Fibroblast of skin of abdomen (primary cell): ENCODE data around the gene DGCR6. TPM values are rescaled to one million over a fixed set of nuclear protein-coding genes. Genes with fewer than 3 reads are reported as not detected.
"Not testable (repeated sequence)": the region's sequence is repeated elsewhere in the genome, so short reads cannot be mapped to it uniquely, and the experiment has no call there.

Experiments
- DNase-seq: peaks from one replicate; pipeline ENCODE4 v3.0.0-alpha.2; 2013
- polyA plus RNA-seq, 2 experiments: library from polyadenylated mRNA; unstranded; fragments of 120-200 nt; gene quantifications; one replicate each; pipeline ENCODE4 v1.2.1, GENCODE V29; 2013; ENCODE audit not compliant: insufficient read length in 2 of 2

DGCR6 gene
- polyA plus RNA-seq (2013, experiment 1 of 2; ENCODE audit: insufficient read length) = 4.5 TPM
- 5.2 TPM for polyA plus RNA-seq (2013, experiment 2 of 2; ENCODE audit: insufficient read length)

DNA sequence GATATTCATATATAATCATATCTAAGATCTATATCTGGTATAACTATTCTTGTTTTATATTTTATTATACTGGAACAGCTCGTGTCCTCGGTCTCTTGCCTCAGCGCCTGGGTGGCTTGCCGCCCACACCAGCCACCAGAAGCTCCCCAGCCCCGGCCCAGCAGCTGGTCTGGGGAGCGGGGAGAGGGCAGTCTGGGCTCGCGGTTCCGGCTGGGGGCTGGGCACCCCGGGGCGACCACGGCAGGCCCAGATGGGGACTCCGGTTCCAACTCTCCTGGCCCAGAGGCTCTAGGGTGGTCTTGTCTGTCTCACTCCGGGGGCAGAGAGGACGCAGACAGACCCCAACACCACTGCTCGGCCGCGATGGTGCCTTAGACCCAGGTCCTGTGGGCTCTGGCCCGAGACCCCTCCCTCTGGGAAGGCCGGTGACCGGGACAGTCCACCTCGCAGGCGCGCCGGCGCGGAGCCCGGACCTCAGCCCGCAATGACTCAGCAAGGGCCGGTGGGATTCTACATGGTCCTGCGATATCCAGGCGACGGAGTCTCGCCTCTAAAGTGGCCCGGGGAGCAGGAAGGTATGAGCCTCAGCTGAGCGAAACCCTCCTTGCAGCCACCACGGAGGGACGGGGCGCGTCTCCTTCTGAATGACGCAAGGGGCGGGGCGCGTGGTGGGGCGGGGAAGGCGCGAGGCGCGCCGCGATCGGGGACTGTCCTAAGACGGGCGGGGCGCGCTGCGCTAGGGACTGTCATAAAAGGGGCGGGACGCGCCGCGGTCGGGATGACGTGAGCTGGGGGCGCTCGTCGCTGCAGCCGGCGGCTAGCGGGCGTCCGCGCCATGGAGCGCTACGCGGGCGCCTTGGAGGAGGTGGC is at the start of gene DGCR6:
TSS of gene DGCR6 (plus strand) at position 781 of the 870 bp plus-strand sequence. CDS start at position 836, 55 bp downstream.
- DNase-seq = no peak

DNA sequence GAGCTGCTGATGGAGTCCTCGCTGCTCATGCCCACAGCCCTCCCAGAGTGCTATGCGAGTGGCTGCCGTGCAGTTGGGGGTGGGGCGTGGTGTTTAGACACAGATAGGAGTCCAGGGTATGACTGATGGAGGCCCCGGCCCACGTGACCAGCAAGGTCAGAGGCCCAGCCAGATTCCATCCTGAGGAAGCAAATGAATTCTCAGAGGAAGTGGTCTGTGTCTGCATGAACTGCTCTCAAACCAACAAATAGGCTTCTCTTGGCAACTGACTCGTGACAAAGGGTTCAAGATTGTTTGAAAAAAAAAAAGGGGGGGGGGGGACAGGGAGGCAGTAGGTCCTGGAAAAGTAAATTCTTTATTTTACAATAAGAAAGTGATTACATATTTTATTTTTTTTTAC is 46.8 kb upstream of the DGCR6 start:
- not testable (repeated sequence) for DNase-seq

DNA sequence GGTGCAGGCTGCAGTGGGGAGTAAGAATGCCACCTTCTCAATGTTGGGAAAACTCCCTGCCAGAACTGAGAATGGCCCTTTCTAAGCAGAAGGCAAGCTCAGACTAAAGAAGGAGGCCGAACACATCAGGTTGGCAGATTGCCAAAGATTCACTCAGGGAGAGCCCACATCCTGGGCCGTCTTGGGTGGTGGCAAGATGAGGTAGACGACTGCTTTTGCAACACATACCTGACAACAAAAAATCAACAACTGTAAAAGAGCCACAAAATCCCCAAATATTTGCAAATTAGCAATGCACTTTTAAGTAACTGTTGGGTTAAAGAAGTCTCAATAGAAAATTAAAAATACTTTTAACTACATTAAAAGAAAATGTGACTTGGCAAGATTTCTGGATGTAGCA is 24.9 kb upstream of the DGCR6 start:
- not testable (repeated sequence) for DNase-seq

DNA sequence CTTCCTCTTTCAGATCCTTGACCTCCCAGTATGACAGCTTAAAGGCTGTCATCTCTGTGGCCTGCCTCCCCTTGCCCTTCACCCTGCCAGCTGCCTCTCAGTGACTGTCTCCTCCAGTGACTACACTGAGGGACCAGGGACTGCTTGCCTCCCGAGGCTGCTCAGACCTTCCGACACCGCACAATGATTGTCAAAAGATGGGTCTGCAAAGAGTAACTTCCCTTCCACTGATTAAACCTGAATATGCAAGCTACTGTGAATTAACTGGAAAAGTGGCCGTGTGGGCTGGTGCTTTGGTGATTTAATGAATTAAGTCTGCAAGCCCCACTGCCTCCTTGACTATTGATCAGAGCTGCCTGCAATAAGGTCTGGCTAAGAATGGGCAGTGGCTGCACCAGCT is 21.7 kb upstream of the DGCR6 start:
- not testable (repeated sequence) for DNase-seq

DNA sequence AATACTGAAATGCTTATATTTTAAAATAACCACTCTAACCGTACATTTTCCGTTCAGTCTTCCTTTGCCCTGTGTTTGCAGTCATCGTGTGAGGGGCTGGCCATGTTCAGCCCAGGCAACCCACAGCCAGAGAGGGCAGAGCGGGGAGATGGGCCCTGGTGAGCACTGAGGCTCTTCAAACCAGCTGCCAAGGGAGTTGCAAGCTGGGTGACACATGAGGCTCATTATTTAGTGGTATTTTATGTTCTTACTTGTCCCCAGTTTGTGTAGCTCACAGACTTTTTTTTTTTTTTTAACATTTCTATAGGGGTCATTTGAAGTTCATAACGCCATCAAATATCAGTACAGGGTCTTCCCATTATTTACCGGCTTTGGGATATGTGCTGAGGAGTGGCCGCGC is 18.0 kb upstream of the DGCR6 start:
- DNase-seq = no peak

DNA sequence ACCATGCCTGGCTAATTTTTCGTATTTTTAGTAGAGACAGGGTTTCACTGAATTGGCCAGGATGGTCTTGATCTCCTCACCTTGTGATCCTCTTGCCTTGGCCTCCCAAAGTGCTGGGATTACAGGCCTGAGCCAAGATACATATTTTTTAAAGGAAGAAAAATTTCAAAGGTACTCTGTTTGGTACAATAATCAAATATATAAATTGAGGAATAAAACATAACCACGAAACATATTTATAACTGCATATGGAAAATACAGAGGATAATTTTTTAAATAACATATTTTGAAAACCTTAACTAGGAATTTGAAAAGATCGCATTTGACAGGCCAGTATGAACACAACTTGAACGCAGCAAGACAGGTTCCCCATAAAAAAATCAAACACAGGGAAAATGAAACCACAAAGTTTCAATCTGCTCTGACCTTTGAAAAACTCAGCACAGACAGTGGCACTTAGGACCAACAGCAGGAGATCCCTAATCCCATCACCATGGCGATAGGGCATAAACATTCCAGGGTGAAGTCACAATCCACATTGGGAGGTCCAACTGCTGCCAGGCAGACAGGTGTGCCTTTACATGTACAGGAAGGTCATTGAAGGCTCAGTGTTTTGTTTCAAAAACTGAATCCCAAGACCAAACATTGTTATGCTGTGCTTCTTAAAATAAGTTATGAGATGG is 15.5 kb upstream of the DGCR6 start:
- not testable (repeated sequence) for DNase-seq

DNA sequence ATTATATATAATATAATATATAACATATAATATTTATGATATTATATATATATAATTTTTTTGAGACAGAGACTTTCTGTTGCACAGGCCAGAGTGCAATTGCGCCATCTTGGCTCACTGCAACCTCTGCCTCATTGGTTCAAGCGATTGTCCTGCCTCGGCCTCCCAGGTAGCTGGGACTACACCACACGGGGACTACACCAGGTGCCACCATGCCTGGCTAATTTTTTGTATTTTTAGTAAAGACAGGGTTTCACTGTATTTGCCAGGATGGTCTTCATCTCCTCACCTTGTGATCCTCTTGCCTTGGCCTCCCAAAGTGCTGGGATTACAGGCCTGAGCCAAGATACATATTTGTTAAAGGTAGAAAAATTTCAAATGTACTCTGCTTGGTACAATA is 12.3 kb upstream of the DGCR6 start:
- DNase-seq = not testable (repeated sequence)

DNA sequence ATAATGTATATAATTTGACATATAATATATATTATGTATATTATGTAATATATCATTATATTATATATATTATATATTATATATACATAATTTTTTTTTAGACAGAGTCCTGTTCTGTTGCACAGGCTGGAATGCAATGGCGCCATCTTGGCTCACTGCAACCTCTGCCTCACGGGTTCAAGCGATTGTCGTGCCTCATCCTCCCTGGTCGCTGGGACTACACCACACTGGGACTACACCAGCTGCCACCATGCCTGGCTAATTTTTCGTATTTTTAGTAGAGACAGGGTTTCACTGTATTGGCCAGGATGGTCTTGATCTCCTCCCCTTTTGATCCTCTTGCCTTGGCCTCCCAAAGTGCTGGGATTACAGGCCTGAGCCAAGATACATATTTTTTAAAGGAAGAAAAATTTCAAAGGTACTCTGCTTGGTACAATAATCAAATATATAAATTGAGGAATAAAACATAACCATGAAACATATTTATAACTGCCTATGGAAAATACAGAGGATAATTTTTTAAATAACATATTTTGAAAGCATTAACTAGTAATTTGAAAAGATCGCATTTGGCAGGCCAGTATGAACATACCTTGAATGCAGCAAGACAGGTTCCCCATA is 10.0 kb upstream of the DGCR6 start:
- not testable (repeated sequence) for DNase-seq

DNA sequence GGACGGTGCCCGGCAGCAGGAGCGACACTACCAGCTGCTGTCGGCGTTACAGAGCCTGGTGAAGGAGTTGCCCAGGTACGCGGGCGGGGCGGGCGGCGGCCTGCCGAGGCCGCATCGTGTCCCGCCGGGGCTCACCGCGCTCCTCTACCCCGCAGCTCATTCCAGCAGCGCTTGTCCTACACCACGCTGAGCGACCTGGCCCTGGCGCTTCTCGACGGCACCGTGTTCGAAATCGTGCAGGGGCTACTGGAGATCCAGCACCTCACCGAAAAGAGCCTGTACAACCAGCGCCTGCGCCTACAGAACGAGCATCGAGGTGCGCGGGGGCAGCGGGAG is 258 bp downstream of the DGCR6 start:
- not testable (repeated sequence) for DNase-seq

DNA sequence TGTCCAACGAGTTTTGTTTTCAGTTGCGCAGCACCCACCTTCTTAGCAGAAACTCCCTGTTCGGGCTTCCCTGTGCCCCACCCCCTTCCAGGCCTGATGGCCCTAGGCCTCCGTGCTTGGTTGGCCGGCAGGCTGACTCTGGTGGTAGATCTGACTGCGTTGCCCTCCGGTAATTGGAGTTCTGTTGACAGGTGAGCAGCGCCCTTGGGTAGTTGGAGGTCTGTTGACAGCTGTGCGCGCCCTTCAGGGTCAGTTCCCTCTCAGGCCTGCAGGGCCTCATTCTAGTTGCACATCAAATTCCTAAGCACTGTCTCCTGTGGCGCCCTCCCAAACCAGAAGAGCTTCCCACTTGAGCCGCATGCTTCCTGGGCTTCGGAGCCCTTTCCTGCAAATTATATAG is 776 bp downstream of the DGCR6 start:
- DNase-seq = no peak

DNA sequence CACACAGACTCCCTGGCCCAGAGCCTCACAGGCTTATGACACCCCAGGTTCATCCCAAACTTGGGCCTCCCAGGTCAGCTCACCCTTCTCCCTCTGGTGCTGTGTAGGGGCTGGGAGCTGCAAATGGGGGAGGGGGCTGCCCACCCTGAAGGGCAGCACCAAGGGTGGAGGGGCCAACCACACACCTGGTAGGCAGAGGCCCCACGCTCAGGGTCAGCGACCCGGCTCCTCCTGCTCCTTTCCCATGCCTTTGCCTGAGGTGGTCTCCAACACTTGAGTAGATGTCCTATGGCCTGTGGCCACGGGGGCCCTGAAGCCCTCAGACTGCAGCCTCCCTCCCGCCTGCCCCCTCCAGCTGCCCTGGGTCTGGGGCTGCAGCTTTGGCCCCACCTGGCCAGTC is 3.4 kb downstream of the DGCR6 start:
- DNase-seq = no peak

DNA sequence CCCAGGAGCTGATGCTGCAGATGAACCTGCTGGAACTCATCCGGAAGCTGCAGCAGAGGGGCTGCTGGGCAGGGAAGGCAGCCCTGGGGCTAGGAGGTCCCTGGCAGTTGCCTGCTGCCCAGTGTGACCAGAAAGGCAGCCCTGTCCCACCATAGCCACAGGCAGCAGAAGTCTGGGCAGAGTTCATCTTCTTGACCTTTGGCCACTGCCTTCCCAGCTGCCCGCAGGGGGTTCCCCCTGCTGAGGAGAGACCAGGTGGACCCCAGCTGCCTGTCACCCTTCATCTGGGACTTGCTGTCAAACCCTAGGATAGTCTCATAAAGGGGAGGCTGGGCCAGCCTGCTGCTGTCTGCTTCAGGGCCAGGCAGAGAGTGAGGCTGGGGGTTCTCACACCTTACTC is 5.4 kb downstream of the DGCR6 start:
- not testable (repeated sequence) for DNase-seq

DNA sequence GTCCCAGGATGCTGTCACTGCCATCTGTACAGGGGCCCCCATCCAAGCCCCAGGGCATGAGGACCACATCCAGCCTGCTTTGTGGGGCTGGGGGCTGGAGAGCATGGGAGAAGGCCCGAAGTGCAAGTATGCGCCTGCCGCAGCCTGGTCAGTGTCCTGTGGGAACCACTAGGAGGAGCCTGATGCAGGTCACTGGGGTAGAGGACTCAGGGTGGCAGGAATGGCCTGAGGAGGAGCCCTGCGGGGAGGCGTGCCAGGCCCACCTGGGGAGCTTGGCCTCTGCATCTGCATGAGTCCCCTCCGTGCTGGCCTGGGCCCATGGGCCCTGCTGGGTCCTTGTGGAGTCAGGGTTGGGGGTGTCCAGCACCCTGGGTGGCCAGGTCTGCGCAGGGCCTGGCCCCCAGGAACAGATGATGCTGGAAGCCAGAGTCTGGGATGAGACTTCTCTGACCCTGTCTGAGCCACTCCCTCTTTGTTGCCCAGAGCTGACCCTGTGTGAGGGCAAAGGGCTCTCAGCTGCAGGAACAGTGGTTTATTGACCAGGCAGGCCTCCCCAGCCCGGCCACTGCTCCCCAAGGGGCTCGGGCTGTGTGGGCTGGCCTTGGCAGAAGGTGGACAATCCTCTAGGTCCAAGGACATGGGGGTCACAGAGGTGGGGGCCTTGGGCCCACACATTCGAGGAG is 6.3 kb downstream of the DGCR6 start:
- not testable (repeated sequence) for DNase-seq

DNA sequence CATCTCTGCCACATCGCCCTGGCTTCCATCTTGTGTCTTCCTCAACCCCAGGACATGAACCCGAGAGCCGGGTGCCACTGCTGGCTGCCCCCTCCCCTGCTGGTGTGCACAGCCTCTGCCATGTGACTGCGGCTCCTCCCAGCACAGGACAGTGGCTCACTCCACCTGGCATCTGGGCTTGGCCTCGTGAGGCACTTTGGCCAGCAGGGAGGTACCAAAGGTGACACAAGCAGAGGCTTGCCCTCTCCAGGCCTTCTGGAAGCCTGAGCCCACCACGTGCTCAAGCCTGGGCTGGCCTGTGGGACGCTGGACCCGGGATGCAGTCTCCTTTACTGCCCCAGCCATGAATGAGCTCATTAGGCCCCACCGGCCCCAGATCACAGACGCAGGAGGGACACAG is 8.4 kb downstream of the DGCR6 start:
- not testable (repeated sequence) for DNase-seq

DNA sequence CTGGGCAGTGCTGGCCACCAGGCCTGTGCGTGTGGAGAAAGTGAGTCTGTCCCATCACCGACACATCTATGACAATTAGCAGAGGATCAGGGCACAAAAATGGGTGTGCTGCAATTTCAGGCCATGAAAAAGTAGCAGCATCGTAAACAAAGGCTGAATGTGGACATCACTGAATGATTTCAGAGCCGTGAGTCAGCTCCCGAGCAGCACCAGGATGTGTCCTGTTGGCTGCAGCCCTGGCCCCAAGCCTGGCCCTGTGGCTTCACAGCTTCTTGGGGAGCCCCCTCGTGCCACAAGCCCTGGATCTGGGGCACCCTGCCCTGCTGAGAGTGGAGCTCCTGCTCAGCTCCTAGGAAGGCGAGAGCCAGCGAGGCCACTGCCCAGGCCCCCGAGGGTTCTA is 9.4 kb downstream of the DGCR6 start:
- not testable (repeated sequence) for DNase-seq

DNA sequence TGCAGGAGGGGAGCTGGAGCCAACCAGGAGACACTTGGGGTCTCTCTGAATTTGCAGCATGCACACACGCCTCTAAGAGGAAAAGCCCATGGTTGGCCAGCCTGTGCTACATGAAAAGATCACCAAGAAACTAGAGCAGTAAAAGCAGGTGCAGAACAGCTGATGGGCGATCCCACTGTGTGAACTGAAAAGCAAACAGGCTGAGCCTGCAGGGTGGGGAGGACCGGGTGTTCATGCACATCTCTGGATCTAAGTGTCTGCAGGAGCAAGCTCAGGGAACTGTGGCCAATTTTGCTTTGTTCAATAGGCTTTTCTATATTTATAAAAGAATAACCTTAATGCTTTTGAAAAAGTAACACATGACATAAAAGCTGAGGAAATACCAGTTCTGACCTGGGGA is 11.7 kb downstream of the DGCR6 start:
- not testable (repeated sequence) for DNase-seq

DNA sequence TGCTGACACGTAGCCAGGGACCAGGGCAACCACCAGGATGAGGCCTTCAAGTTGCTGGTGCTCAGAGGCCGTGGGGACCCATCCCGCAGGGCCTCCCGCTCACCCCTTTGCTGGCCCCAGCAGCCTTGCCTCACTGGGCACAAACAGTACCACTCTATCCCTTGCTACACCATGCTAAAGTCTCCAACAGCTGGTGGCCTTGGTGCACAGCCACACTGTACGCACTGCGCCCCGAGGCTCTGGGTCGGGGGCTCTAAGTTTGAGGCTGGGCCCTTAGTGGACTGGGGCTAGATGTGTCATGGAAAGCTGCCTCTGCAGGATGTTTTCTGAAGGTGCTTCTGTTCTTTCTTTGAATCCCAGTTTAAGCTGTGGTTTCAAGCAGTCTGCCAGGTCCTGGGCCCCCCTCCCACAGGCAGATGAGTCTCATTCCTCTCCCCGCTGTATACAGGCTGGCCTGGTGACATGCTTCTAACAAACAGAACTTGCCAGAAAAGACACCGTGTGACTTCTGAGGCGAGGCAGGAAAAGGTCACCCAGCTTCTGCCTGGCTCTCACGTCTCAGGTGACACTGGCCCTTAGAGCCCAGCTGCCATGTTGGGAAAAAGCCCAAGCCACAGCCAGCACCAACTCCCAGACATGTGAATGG is 14.3 kb downstream of the DGCR6 start:
- not testable (repeated sequence) for DNase-seq

DNA sequence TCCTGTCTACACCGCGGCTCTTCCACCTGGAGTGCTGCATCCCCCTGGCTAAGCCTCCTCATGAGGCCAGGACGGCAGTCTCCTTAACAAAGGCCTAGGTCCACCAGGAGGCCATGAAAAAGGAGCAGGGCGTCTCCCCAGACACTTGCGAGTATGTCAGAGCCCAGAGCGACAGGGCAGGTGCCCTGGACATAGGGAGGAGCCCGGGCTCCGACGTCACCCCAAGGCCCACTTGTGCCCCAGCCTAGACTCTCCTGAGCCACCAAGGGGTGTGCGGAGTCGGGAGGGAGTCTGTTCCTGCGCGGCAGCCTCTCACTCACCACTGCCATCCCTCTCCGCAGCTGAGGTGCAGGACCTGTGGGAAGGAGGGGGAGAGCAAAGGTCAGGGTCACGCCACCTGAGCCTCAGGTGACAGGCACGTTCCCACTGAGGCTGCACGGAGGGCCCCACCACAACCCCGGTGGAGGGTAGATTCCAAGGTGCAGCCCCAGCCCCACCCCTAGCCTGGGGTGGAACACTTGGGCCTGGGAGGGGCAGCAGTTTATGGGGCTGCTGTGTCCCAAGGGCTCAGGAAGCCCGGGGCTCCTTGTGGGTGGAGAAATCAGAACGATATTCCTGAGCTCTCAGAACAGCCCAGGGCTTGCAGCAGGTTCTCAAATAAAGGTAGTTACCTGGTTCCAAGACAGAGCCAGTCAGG is 19.4 kb downstream of the DGCR6 start:
- DNase-seq = no peak

DNA sequence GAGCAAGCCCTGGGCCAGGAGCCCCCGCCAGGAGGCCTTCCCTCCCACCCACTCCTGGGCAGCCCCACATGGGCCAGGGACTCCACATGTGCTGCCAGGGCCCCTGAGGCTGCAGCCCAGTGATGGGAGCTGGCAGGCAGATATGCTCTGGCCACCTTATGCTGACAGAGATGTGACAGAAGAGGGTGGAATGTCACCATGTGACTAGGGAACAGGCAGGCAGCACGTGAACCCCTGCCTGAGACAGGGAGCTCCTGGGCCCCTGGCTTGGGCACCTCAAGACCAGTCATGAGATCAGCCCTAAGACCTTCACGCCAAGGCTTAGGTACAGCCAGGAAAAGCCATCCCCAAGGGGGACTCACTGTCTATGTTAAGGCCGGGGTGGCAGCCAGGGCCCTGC is 20.9 kb downstream of the DGCR6 start:
- no peak for DNase-seq

DNA sequence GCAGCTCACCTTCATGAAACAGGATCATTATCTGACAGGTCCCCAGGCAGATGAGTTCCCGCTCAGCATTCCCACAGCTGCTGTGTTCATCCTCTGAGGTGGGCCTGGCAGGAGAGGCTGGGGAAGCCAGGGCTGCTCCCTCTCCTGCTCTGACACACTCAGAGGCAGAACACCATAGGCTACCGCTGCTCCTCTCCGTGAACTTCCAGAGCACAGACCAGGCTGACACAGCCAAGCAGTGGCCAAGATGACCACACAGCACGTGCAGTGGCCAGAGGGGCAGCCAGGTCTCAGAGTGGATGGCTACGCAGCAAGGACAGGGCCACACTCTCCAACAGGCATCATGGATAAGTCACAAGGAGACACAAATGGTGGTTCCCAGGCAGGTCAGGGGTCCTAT is 21.5 kb downstream of the DGCR6 start:
- DNase-seq = no peak

DNA sequence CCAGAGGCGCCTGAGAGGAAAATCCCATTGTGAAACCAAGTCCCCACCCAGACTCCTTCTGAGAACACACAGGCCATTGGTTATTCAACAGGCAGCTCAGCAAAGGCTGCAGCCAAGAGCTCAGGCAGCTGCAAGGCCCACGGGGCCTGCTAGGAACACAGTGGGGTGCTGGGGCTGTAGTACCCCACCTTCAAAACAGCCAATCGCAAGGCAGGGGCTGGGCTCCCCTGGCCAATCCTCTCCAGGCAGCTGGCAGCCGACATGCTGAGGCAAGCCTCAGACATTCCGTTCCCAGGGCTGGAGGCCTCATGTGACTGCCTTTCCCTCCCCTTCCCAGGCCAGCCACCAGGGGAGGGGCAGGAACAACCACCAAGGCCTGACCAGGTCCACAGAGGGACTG is 23.3 kb downstream of the DGCR6 start:
- DNase-seq = no peak
